Esophagus mucosa (tissue), 1 donor: ENCODE data around the gene ATL3. TPM values are rescaled to one million over a fixed set of nuclear protein-coding genes. Genes with fewer than 3 reads are reported as not detected.
"Not testable (repeated sequence)": the region's sequence is repeated elsewhere in the genome, so short reads cannot be mapped to it uniquely, and the experiment has no call there.

ENCODE experiments used
- ATAC-seq: fragments of 200-7000 bp; cut with Tn5 transposase; one replicate; pipeline ENCODE4 v1.9.1; 2020
- total RNA-seq: library from RNA; stranded (reverse); gene quantifications from one replicate; pipeline ENCODE4 v1.2.4, GENCODE V29; 2023
- donor health status: DM: yes; HTN: yes; CAD: no.

Gene ATL3
- total RNA-seq, 1 donor from 2014 or later, result 51.9 TPM

DNA sequence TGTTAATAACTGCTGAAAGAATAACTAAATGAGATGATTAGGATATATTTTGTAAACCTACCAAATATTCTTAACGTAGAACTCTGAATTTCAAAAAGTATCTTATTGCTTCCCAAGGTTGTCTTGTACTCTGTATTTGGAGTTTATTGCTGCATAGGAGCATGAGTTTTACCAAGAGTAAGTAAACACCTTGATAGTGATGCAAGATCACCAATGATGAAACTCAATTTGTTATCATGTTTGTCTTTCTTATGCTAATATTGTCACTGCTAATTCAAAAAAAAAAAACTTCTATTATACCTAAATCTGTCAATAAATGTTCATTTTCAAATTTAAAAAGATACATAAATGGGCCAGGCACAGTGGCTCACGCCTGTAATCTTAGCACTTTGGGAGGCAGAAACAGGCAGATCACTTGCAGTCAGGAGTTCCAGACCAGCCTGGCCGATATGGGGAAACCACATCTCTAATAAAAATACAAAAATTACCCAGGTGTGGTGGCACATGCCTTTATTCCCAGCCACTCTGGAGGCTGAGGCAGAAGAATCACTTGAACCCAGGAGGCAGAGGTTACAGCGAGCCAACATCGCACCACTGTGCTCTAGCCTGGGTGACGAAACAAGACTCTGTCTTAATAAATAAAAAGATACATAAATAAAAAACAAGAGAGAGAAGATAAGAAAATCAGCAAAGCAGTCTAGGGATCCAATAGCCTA, 84.6 kb downstream of the ATL3 start:
- no peak for ATAC-seq

- ATAC-seq, result no peak
These were observed 87.9 kb downstream of the ATL3 start for GRCh38 chr11:63583357-63583677.

- not testable (repeated sequence) for ATAC-seq
These were observed 90.0 kb downstream of the ATL3 start for GRCh38 chr11:63581224-63581623.

DNA sequence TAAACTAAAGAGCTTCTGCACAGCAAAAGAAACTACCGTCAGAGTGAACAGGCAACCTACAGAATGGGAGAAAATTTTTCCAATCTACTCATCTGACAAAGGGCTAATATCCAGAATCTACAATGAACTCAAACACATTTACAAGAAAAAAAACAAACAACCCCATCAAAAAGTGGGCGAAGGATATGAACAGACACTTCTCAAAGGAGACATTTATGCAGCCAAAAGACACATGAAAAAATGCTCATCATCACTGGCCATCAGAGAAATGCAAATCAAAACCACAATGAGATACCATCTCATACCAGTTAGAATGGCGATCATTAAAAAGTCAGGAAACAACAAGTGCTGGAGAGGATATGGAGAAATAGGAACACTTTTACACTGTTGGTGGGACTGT, 92.3 kb downstream of the ATL3 start:
- not testable (repeated sequence) for ATAC-seq

- peak; percentile 88 for ATAC-seq
These were observed 96.1 kb downstream of the ATL3 start for GRCh38 chr11:63574856-63575602.

Other genes with a start within 250 kb of the ATL3 start
- gene PLAAT5, start 180.2 kb downstream of the ATL3 start, total RNA-seq, result 0.16 TPM
- gene LGALS12, start 165.3 kb downstream of the ATL3 start, total RNA-seq, result not detected
- gene PLAAT4, start 134.6 kb downstream of the ATL3 start, total RNA-seq, result 5.5 TPM
- gene PLAAT2, start 108.0 kb downstream of the ATL3 start, total RNA-seq, result 0.84 TPM
- gene PLAAT3, start 56.9 kb downstream of the ATL3 start, total RNA-seq, result 3.2 TPM
- 49.3 TPM for gene RTN3, start 10.1 kb upstream of the ATL3 start, total RNA-seq
- gene ZFTA, start 97.4 kb upstream of the ATL3 start, total RNA-seq, result 2.9 TPM
- 4.4 TPM for gene SPINDOC, start 142.1 kb upstream of the ATL3 start, total RNA-seq
- gene MARK2, start 167.7 kb upstream of the ATL3 start, total RNA-seq, result 70.6 TPM
- 0.16 TPM for gene RCOR2, start 245.8 kb upstream of the ATL3 start, total RNA-seq